NCI-H2227 (cell line): ENCODE measurements around the gene MAPK8.
"Not testable (repeated sequence)": the region's sequence is repeated elsewhere in the genome, so short reads cannot be mapped to it uniquely, and the experiment has no call there.

ENCODE experiments used
- DNase-seq: peaks from one replicate; lab custom pipeline; 2025; ENCODE audit not compliant: unreplicated experiment; lab: John Stamatoyannopoulos, UW

The MAPK8 gene

GRCh38 chr10:48333856-48334255 lies 27.4 kb downstream of the MAPK8 start:
- no peak for DNase-seq

- no peak for DNase-seq
Measured at GRCh38 chr10:48335788-48336187, 29.3 kb downstream of the MAPK8 start.

DNA sequence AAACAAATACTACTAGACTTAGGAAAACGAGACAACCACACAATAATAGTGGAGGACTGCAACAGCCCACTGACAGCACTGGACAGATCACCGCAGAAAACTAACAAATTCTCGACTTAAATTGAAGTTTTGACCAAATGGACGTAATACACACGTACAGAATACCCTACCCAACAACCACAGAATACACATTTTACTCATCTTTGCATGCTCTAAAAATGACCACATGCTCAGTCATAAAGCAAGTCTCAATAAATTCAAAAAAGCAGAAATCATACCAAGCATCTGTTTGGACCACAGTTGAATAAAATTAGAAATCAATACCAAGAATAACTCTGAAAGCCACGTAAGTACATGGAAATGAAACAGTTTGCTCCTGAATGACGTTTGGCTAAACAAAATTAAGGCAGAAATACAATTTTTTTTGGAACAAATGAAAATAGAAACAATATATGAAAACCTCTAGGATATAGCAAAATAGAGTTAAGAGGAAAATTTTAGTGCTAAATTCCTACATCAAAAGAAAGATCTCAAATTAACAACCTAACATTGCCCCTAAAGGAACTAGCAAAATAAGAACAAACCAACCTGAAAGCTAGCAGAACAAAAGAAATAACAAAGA lies 30.6 kb downstream of the MAPK8 start:
- DNase-seq, result no peak

DNA sequence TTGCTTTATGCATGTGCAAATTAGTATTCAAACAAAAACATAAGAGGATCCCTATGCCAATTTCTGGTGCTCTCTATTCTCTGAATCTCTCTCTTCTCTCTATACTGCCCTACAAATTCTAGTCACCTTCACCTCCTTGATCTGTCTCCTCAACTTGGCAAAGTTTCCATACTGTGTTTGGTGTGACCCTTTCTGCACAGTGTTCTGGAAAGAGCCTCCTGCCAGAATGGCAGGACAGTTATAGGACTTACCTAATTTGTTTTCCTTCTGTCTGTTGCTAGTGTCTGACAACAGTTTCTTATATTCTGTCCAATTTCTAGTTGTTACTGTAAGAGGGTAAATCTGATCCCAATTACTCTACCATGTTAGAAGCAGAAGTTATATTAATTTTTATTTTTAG lies 34.3 kb downstream of the MAPK8 start:
- DNase-seq, result no peak

- no peak for DNase-seq
Measured at GRCh38 chr10:48343106-48343505, 36.6 kb downstream of the MAPK8 start.

- DNase-seq, result no peak
Measured at GRCh38 chr10:48343921-48344598, 37.6 kb downstream of the MAPK8 start.

DNA sequence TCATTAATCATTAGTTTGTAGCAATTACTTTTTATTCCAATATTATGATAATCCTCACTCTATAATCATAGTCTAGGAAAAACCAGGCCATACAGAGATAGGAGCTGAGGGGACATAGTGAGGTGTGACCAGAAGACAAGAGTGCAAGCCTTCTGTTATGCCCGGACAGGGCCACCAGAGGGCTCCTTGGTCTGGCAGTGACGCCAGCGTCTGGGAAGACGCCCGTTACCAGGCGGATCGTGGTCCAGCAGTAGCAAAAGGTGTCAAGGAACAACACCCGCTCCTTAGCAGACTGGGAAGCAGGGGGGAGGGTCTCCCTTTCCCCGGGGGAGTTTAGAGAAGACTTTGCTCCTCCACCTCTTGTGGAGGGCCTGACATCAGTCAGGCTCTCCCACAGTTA lies 39.8 kb downstream of the MAPK8 start:
- not testable (repeated sequence) for DNase-seq

- not testable (repeated sequence) for DNase-seq
Measured at GRCh38 chr10:48347539-48347938, 41.1 kb downstream of the MAPK8 start.

GRCh38 chr10:48347943-48348342 lies 41.5 kb downstream of the MAPK8 start:
- not testable (repeated sequence) for DNase-seq

- no peak for DNase-seq
Measured at GRCh38 chr10:48353246-48353645, 46.8 kb downstream of the MAPK8 start.

DNA sequence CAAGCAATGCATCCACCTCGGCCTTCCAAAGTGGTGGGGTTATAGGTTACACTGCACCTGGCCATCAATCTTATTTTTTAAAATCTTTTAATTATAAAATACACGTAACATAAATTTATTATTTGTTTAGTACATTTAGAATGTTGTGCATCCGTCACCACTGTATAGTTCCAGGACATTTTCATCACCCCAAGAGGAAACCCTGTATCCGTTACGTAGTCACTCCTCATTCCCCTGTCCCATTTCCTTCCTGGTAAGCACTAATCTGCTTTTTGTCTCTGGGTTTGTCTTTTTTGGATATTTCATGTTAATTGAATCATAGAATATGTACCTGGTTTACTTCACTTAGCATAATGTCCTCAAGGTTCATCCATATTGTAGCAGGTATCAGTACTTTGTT lies 51.2 kb downstream of the MAPK8 start:
- no peak for DNase-seq

DNA sequence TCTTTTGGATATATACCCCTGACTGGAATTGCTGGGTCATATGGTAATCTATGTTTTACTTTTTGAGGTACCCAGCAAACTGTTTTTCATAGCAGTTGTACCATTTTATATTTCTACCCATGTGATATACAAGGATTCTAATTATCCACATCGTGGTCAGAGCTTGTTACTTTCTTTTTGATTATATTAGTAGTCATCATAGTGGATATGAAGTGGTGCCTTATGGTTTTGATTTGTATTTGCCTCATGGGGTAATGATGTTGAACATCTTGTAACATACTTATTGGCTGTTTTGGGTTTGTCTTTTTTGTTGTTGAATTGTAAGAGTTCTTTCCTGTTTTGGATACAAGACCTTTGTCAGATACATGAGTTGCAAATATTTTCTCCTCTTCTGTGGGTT lies 51.7 kb downstream of the MAPK8 start:
- no peak for DNase-seq

- no peak for DNase-seq
Measured at GRCh38 chr10:48358838-48359237, 52.4 kb downstream of the MAPK8 start.

- no peak for DNase-seq
Measured at GRCh38 chr10:48361176-48361575, 54.7 kb downstream of the MAPK8 start.

GRCh38 chr10:48363617-48364355 lies 57.3 kb downstream of the MAPK8 start:
- peak; percentile 41 for DNase-seq

DNA sequence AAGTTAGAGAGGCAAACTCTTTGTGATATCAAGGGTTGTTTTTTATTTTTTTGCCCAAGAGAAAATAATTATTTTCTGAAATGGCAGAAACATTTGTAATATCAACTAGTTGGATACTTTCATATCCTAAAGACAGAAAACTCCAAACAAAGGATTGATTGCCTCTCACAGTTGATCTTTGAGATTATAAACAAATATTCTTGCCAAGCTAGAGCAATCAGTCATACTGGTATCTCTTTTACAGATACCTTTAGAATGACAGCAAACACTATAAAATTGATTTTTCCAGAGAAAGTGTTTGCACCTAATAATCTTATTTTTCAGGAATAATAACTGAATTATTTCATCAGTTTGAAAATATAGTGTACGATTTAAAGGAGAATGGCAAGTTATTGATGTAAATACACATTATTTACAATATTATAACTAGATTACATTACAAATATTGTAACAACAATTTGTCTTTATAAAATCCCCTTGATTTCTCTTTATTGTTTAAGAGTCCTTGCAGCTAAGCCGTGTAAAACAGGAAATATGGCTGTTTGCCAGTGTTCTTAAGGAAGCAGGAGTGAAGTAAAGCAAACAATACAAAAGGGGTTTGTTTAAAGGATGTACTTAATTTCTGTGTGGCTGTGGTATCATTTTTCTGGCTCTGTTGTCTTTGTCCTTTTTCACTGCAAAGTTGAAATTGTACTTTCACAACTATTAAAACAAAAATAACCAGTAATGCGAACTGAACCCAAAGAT lies 58.4 kb downstream of the MAPK8 start:
- DNase-seq, result no peak

DNA sequence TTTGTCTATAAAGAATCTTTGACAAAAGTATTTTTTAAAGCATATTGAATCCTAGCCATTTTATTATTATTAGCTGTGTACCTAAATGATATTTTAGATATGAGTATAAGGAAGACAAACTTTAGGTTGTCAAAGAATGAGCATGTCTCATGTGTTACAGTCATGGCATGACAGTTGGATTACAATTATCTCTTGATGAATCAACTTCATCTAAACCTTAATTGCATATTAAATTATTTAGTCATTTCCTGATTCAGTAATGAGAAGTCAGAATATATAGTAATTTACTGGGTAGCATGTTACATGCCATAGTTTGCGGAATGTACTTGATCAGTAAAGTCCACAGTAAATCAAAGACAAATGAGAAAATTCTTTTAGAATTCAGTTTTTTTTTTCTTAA lies 59.2 kb downstream of the MAPK8 start:
- no peak for DNase-seq

DNA sequence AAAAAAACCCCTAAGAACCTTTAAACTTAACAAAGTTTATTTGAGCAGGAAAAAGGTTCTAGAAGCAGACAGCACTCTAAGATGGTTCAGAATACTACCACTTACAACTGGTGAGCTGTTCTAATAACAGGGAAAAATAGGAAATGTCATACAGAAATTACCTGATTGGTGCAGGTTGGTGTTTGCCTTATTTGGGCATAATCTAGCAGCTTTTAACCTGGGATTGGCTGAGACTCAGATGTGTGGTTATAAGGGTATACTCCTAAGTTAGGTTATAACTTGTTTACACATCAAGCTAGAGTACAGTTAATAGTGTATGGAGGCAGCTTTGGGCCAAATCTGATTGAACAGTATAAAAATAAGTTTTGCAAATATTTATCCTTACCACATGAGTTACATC lies 59.8 kb downstream of the MAPK8 start:
- DNase-seq, result no peak

GRCh38 chr10:48369501-48369900 lies 63.0 kb downstream of the MAPK8 start:
- no peak for DNase-seq

DNA sequence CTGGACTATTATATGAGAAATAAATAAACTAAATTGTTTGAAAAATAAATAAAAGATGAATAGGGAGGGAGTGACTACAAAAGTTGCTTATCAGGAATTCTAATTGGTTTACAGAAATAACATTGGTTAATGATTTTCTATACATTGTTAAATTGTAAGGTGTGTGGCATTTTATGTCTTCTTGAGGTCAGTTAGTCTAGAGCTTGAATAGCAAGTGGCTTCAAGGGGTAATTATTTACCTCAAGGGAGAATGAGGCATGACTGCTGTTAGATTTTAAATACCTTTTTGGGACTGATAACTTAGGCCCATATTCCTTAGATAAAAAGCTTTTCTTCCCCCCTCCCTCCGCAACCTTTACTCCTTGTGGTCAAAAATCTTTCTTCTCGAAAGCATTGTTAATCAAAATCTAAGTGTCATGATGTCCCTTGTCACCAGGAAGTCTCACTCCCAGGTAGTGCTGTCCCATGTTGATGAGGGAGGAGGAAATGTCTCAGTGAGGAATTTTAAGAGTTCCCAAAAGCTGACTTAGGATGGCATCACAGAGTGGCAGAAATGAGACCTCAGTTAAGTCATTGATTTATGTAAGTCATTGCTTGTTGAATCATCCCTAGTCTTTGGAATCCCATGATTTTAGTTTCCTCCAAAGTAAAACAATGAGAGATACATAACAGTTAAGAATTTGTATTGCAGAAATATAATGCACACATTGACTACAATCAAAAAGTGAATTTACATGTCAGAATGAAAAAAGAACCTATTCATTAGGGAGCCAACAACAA lies 71.5 kb downstream of the MAPK8 start:
- no peak for DNase-seq

DNA sequence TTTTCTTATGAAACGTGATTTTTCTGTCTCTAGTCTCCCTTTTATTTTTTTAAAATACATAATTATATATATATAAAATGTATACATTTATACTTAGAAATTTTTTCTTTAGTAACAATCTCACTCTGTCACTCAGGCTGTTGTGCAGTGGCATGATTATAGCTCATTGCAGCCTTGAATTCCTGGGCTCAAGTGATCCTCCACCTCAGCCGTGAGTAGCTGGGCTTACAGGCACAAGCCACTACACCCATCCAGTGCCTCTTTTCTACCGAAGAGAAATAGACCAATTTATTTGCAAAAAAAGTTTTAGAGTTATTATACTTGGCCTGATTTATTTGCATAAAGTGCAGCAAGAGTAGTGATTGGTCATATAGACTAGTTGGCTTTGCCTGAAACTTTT lies 72.2 kb downstream of the MAPK8 start:
- DNase-seq, result no peak
